SK-N-MC (cell line): ENCODE results near the gene TOP1.

Experiments used
- EZH2 ChIP-seq: fragments of 200-600 bp; sonication (generic); IDR thresholded peaks from one replicate; pipeline ENCODE4 v1.6.1; 2017; ENCODE audit warnings: antibody characterized with exemption
- POLR2AphosphoS5 ChIP-seq: IDR thresholded peaks from 2 replicates; pipeline ENCODE4 v1.6.1; 2012; ENCODE audit warnings: mild to moderate bottlenecking, low read depth, low read length, borderline replicate concordance

DNA sequence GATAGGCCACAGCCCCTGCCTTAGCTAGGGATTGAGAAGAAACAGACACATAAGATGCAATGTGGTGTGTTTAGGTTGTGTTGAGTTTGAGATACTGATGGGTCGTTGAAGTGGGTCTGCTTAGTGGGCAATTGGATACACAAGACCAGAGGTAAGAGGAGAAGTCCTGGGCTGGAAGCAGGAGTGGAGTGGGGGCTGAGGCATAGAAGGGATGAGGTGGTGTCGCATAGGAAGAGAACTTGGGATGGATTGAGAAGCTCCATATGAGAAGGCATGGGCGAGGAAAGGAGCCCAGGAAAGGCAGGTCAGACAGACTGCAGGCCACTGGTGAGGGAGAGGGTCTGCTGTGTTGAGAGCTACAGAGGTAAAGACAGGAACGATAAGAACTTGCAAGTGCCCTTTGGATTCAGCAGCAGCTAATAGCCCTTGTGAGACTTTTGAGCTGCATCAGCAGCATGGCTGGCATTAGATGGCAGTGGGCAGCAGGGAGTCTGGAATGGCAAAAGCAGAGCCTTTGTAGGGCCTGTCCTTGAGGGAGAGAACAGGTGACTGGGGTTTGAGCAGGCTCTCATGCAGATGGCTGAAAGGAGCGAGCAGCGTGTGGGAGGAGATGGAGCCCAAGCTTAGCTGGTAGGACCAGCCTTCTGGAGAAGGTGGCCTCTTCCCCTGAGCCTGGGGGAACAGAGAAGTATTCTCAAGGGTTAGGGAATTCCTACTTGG, 141.9 kb downstream of the TOP1 start:
- TF ChIP-seq POLR2AphosphoS5 (no peak), EZH2 (no peak)
